ENCODE data around the gene AP1B1.

GRCh38 chr22:29352778-29353177 is 35.6 kb downstream of the AP1B1 start:
- no peak for TF ChIP-seq CTCF (IDR thresholded peaks at IDR 0.05)
- no peak for TF ChIP-seq POLR2A (IDR thresholded peaks at IDR 0.05)

Data from testis (tissue), 2 donors.